DMS 273 treated with DMSO at 0.1 percent for 48 hours (cell line): ENCODE results near the gene UBR3.
A peak's percentile ranks its signal among the peaks of the same experiment; 100 is the strongest.
"Not testable (repeated sequence)": the region's sequence is repeated elsewhere in the genome, so short reads cannot be mapped to it uniquely, and the experiment has no call there.

Source experiments
- DNase-seq: peaks from one replicate; lab custom pipeline; 2025; lab: John Stamatoyannopoulos, UW

The UBR3 gene

DNA sequence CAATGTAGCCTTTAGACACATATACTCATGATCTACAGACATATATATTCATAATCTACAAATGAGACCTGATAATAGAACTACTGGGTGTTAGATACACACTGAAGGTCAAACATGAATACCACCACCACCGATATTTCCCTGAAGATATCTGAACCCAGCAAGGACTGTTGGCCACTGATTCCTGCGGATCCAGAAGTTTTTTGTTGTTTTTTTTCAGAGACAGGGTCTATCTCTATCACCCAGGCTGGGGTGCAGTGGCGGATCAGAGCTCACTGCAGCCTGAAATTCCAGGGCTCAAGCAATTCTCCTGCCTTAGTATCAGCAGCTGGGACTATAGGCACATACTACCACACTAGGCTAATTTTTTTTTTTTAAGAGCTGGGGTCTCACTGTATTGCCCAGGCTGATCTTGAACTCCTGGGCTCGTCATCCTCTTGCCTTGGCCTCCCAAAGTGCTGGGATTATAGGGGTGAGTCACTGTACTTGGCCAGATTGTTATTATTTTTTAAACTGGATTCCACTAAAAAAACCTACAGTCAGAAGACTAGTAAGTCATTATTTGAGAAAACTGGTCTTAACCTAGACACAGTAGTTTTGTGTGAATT lies 4.4 kb upstream of the UBR3 start:
- no peak for DNase-seq

GRCh38 chr2:169823996-169824372 lies 3.3 kb upstream of the UBR3 start:
- no peak for DNase-seq

- peak; percentile 24 for DNase-seq
Observed at GRCh38 chr2:169824373-169825333, 2.6 kb upstream of the UBR3 start, which contains the start of gene METTL5. METTL5 (minus strand) TSS chr2:169824905; CDS start chr2:169824597, 308 bp downstream.

- no peak for DNase-seq
Observed at GRCh38 chr2:169828141-169828811, 1.0 kb downstream of the UBR3 start.

DNA sequence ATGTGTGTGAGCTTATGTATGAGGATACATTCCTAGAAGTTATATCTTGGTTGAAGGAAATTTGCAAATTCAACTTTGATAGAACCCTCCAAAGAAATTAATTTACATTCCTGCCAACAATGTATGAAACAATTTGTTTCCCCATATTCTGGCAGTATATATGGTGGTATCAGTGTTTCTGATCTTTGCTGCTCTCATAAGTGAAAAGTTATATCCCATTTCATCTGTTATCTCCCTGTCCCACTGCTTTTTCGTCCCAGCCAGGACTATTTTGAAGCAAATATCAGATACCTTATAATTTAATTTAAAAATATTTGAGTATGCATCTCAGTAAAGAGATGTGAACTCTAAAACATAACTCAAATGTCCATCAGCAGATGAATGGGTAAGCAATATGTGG lies 7.1 kb downstream of the UBR3 start:
- DNase-seq: no peak

GRCh38 chr2:169838743-169839489 lies 11.7 kb downstream of the UBR3 start:
- DNase-seq: no peak

DNA sequence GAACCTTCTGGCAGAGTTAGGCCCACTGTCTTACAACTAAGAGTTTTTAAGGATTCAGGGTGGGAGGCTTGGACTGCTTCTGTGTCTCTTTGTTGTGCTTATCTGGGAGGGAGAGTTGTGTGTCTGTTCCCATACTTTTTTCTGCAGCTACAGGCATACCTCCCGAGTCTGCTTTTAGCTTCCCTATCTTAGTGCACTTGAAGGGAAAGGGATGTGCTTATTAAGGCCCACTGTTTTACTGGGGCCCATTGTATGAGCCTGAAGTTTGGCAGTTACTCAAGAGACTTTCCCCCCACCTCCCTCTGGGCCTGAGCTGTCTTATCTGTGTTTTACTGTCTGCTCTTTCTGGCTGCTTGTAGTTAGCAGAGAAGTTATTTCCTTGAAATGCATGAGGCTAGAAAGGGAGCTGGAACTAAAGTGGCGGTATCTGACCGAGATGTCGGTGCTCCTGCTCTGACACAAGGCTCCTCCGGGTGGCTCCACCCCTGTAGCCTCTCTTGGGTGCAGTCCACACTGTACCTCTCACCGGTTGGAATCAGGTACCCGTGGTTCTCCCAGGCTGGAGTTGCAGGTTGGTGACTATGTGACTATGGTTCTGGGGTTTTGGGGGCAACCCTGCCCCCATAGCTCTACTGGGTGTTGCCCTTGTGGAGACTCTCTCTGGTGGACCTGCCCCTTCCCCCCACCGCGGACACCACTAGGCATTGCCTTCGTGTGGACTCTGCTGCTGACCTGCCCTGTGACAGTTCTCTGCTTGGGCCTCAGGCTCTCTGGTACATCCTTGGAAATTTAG lies 12.9 kb downstream of the UBR3 start:
- no peak for DNase-seq

- no peak for DNase-seq
Observed at GRCh38 chr2:169840747-169841142, 13.5 kb downstream of the UBR3 start.

DNA sequence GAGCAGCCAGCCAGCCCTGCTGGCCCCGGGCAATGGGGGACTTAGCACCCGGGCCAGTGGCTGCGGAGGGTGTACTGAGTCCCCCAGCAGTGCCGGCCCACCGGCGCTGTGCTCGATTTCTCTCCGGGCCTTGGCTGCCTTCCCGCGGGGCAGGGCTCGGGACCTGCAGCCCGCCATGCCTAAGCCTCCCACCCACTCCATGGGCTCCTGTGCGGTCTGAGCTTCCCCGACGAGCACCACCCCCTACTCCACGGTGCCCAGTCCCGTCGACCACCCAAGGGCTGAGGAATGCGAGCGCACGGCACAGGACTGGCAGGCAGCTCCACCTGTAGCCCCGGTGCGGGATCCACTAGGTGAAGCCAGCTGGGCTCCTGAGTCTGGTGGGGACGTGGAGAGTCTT lies 14.4 kb downstream of the UBR3 start:
- not testable (repeated sequence) for DNase-seq

GRCh38 chr2:169845016-169845415 lies 17.8 kb downstream of the UBR3 start:
- no peak for DNase-seq

- DNase-seq: not testable (repeated sequence)
Observed at GRCh38 chr2:169848959-169849693, 21.9 kb downstream of the UBR3 start.

DNA sequence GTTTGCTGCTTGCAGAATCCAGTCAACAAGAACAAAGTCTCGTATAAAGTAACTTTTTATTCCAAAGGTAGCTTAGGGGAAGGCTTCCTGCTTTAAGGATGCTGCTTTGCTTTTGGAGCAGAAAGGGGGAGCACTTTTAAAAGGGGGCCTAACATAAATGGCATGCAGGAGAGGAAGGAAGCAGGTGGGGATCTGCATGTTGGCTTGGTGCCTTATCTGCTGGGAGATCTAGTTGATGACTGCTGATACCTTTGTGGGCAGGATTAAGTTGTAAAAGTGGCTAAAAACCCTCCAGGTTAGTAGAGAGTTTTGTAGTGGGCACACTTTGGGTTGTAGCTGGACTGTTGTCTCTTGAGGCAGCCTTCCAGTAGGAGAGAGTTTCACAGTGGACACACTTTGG lies 22.5 kb downstream of the UBR3 start:
- DNase-seq: no peak

DNA sequence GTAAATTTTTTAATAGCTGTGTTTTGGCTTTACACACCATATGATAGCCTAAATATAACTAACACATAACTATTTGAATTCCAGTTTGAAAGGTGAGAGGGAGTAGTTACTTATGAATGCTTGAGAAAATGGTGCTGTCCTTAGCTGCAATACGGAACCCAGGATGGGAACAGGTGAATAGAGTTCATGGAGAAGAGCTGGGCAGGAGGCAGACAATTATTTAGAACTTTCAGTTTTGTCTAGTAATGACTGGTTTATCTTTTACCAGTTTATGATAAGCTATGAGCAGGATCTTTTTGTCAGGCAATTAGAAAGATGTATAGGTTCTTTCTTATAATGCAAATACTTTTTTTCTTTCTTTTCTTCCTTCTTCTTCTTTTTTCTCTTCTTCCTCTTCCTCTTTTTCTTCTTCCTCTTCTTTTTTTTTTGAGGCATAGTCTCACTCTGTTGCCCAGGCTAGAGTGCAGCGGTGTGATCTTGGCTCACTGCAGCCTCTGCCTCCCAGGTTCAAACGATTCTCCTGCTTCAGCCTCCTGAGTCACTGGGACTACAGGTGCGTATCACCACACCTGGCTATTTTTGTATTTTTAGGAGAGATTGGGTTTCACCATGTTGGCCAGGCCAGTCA lies 25.9 kb downstream of the UBR3 start:
- no peak for DNase-seq

DNA sequence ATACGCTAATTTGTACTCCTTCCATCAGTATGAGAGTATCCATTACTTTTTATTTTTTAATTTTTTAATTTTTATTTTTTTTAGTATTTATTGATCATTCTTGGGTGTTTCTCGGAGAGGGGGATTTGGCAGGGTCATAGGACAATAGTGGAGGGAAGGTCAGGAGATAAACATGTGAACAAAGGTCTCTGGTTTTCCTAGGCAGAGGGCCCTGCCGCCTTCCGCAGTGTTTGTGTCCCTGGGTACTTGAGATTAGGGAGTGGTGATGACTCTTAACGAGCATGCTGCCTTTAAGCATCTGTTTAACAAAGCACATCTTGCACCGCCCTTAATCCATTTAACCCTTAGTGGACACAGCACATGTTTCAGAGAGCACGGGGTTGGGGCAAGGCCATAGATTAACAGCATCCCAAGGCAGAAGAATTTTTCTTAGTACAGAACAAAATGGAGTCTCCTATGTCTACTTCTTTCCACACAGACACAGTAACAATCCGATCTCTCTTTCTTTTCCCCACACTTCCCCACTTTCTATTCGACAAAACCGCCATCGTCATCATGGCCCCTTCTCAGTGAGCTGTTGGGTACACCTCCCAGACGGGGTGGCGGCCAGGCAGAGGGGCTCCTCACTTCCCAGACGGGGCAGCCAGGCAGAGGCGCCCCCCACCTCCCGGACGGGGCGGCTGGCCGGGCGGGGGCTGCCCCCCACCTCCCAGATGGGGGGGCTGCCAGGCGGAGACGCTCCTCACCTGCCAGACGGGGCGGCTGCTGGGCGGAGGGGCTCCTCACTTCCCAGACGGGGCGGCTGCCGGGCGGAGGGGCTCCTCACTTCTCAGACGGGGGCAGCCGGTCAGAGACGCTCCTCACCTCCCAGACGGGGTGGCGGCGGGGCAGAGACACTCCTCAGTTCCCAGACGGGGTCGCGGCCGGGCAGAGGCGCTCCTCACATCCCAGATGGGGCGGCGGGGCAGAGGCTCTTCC lies 28.3 kb downstream of the UBR3 start:
- DNase-seq: not testable (repeated sequence)

DNA sequence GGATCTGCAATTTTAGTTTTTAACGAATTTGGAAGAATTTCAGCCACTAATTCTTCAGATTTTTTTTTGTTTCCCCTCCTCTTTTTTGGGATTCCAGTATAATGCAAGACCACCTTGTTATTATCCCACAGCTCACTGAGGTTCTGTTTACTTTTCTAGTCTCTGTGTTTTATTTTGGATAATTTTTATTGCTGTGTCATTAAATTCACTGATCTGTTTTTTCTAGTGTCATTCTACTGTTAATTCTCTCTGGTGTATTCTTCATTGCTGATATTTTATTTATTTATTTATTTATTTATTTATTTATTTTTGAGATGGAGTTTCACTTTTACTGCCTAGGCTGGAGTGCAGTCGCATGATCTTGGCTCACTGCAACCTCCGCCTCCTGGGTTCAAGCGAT lies 32.2 kb downstream of the UBR3 start:
- no peak for DNase-seq

GRCh38 chr2:169860149-169860548 lies 32.9 kb downstream of the UBR3 start:
- no peak for DNase-seq

DNA sequence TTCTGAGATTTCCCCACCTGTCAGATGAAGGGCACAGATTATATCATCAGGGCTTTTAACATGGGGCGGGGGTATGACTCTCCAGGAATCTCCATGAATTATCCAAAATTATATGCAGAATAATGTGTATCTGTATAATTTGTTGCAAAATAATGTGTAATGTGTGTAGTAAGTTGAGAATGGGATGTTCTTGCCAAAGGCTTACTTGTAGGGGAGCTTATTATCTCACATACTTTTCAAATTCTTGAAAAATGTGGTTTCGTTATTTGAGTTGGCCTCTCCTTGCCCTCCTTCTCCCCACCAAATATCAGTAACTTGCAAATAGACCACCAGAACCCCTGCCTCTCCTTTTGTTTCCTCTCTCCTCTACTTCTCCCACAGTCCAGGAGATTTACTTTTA lies 35.6 kb downstream of the UBR3 start:
- DNase-seq: no peak

GRCh38 chr2:169865492-169865891 lies 38.2 kb downstream of the UBR3 start:
- DNase-seq: no peak

DNA sequence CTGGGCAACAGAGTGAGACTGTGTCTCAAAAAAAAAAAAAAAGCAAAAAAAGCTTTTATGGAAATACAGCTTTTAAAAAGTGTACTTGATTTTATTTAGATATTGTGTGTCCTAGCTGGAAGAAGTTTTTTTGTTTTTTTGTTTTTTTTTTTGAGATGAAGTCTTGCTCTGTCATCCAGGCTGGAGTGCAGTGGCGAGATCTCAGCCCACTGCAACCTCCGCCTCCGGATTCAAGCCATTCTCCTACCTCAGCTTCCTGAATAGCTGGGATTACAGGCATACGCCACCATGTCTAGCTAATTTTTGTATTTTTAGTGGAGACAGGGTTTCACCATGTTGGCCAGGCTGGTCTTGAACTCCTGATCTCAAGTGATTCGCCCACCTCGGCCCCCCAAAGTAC lies 39.0 kb downstream of the UBR3 start:
- not testable (repeated sequence) for DNase-seq
